ENCODE measurements around the gene CCDC184. TPM values are rescaled to one million over a fixed set of nuclear protein-coding genes. Genes with fewer than 3 reads are reported as not detected.

Gene CCDC184
- polyA plus RNA-seq, 3 donors: 0.03 TPM; not detected in 2

GRCh38 chr12:48185181-48185919, 1.9 kb downstream of the CCDC184 start:
- Mint-ChIP-seq H3K4me3 (peak overlapping the region; percentile 43 to 97), H3K4me1 (peaks cover 18% of the 10 kb centered on the region), H3K27ac (no peak overlapping the region), H3K9me3 (peaks cover 0 to 11% (median 4%) of the 10 kb centered on the region in 7 donors), H3K27me3 (ENCODE audit: low read depth in 3 of 3) (peaks cover 55 to 70% (median 62%) of the 10 kb centered on the region in 3 donors), H3K36me3 (peaks cover 2 to 6% of the 10 kb centered on the region in 2 donors)
- Histone ChIP-seq H3K4me2 (replicated peaks; ENCODE audit: extremely low read depth, low read length, poor library complexity, severe bottlenecking) (no peak overlapping the region), H2AFZ (ENCODE audit: insufficient read depth, low read depth, low read length, poor library complexity, severe bottlenecking) (no peak overlapping the region), H3K79me2 (ENCODE audit: insufficient read depth, low read length) (no peaks in the 10 kb centered on the region), H4K20me1 (ENCODE audit: insufficient read depth, low read length) (no peaks in the 10 kb centered on the region), H3K27ac (ENCODE audit: low read depth in 1 of 2, low read length in 2 of 2) (no peak overlapping the region), H3K9me3 (replicated peaks in 1 of 2; ENCODE audit: control insufficient read depth in 1 of 2, insufficient read depth in 1 of 2, low read length in 2 of 2) (peaks cover 0 to 4% of the 10 kb centered on the region in 2 donors), H3K4me3 (replicated peaks in 1 of 3; ENCODE audit: low read depth in 2 of 3, low read length in 3 of 3) (no peak overlapping the region), H3K4me1 (ENCODE audit: control insufficient read depth in 1 of 2, insufficient read depth in 2 of 2, low read length in 2 of 2) (peaks cover 17 to 22% of the 10 kb centered on the region in 2 donors), H3K36me3 (replicated peaks in 1 of 2; ENCODE audit: control insufficient read depth in 1 of 2, insufficient read depth in 2 of 2, low read length in 2 of 2) (no peaks in the 10 kb centered on the region), H3K9ac (ENCODE audit: insufficient read depth, low read length, poor library complexity, severe bottlenecking) (no peak overlapping the region), H3K27me3 (ENCODE audit: control insufficient read depth in 2 of 2, insufficient read depth in 2 of 2, low read length in 2 of 2) (peaks cover 41 to 53% of the 10 kb centered on the region in 2 donors)
- no peak for TF ChIP-seq CTCF (IDR thresholded peaks at IDR 0.05)
- no peak for DNase-seq
- intact Hi-C loops (cut with micrococcal nuclease): no loop called here
- WGBS (ENCODE audit: insufficient coverage): 94% methylated on average over 6 of the region's 10 CpGs

- intact Hi-C loops (cut with micrococcal nuclease): no loop called here
- Histone ChIP-seq H4K20me1 (ENCODE audit: insufficient read depth, low read length) (no peaks in the 10 kb centered on the region), H3K27me3 (ENCODE audit: control insufficient read depth in 2 of 2, insufficient read depth in 2 of 2, low read length in 2 of 2) (peaks cover 23 to 32% of the 10 kb centered on the region in 2 donors), H3K79me2 (ENCODE audit: insufficient read depth, low read length) (no peaks in the 10 kb centered on the region), H3K4me2 (replicated peaks; ENCODE audit: extremely low read depth, low read length, poor library complexity, severe bottlenecking) (no peak overlapping the region), H3K4me3 (replicated peaks in 1 of 3; ENCODE audit: low read depth in 2 of 3, low read length in 3 of 3) (no peak overlapping the region), H3K9ac (ENCODE audit: insufficient read depth, low read length, poor library complexity, severe bottlenecking) (no peak overlapping the region), H3K27ac (ENCODE audit: low read depth in 1 of 2, low read length in 2 of 2) (no peak overlapping the region), H3K4me1 (ENCODE audit: control insufficient read depth in 1 of 2, insufficient read depth in 2 of 2, low read length in 2 of 2) (peaks cover 9 to 13% of the 10 kb centered on the region in 2 donors), H3K36me3 (replicated peaks in 1 of 2; ENCODE audit: control insufficient read depth in 1 of 2, insufficient read depth in 2 of 2, low read length in 2 of 2) (no peaks in the 10 kb centered on the region), H2AFZ (ENCODE audit: insufficient read depth, low read depth, low read length, poor library complexity, severe bottlenecking) (no peak overlapping the region), H3K9me3 (replicated peaks in 1 of 2; ENCODE audit: control insufficient read depth in 1 of 2, insufficient read depth in 1 of 2, low read length in 2 of 2) (peaks cover 0 to 4% of the 10 kb centered on the region in 2 donors)
- Mint-ChIP-seq H3K9me3 (peaks cover 0 to 11% (median 3%) of the 10 kb centered on the region in 7 donors), H3K4me1 (peaks cover 9% of the 10 kb centered on the region), H3K36me3 (peaks cover 2 to 6% of the 10 kb centered on the region in 2 donors), H3K4me3 (no peak overlapping the region), H3K27me3 (ENCODE audit: low read depth in 3 of 3) (peaks cover 37 to 47% (median 43%) of the 10 kb centered on the region in 3 donors), H3K27ac (peak overlapping the region in 1 of 7 donors; percentile 61)
- TF ChIP-seq CTCF (IDR thresholded peaks at IDR 0.05): no peak
- DNase-seq: no peak
- 95% methylated on average over 6 of the region's 10 CpGs for WGBS (ENCODE audit: insufficient coverage)
Measured at GRCh38 chr12:48187916-48188695, 4.7 kb downstream of the CCDC184 start.
